PFSK-1 (cell line): ENCODE measurements around the gene STON1.

Experiments used
- POLR2AphosphoS5 ChIP-seq: IDR thresholded peaks from 2 replicates; pipeline ENCODE4 v1.6.1; 2012; ENCODE audit warnings: low read depth, mild to moderate bottlenecking, control low read depth, low read length, moderate library complexity
- REST ChIP-seq, 2 experiments: IDR thresholded peaks; 2 replicates each; pipeline versions ENCODE4 v1.6.1 to v1.8.0; 2011 to 2012; ENCODE audit warnings: low read depth in 2 of 2, low read length in 2 of 2, control low read depth in 1 of 2, inconsistent platforms in 1 of 2, mild to moderate bottlenecking in 1 of 2, moderate library complexity in 1 of 2; ENCODE audit not compliant: insufficient read depth in 1 of 2
- SIN3A ChIP-seq: IDR thresholded peaks from 2 replicates; pipeline ENCODE4 v1.6.1; 2012; ENCODE audit warnings: mild to moderate bottlenecking, low read length, moderate library complexity, borderline replicate concordance; ENCODE audit not compliant: insufficient read depth
- TAF1 ChIP-seq: IDR thresholded peaks from 2 replicates; pipeline ENCODE4 v1.6.1; 2012; ENCODE audit warnings: low read length, control low read depth, borderline replicate concordance; ENCODE audit not compliant: insufficient read depth

GRCh38 chr2:48483916-48484315 is 46.0 kb upstream of the STON1 start:
- TF ChIP-seq REST (IDR thresholded peaks at IDR 0.05; ENCODE audit: insufficient read depth in 1 of 2, low read depth in 2 of 2, low read length in 2 of 2) (no peak), POLR2AphosphoS5 (no peak), SIN3A (no peak), TAF1 (no peak)
